Measurements from ENCODE around the gene WWC2.
A peak's percentile ranks its signal among the peaks of the same experiment; 100 is the strongest.

- TF ChIP-seq GATA2 (IDR thresholded peaks at IDR 0.05; ENCODE audit: low read depth, low read length) (0 out of 2 replicates have a peak, but pooled peaks have one; percentile 9), GATA3 (IDR thresholded peaks at IDR 0.05; ENCODE audit: low read depth, low read length) (peak; percentile 27; the same call in 1 of the 2 replicates)
Observed at GRCh38 chr4:183129675-183130074, 30.6 kb downstream of the WWC2 start.
